DOHH2 (cell line): Measurements from ENCODE around the gene APBA2.

Experiments used
- H3F3A ChIP-seq: fragments of 200-600 bp; sonication (generic), shearing (Covaris generic); 2 replicates; pipeline ENCODE4 v1.6.0; 2016; ENCODE audit warnings: antibody characterized with exemption, mild to moderate bottlenecking; ENCODE audit not compliant: control insufficient read depth, insufficient read depth
- H3K27ac ChIP-seq: fragments of 200-600 bp; sonication (generic); 2 replicates; pipeline ENCODE4 v1.5.1; 2014; ENCODE audit warnings: low read depth, mild to moderate bottlenecking, low read length, moderate library complexity
- H3K27me3 ChIP-seq: fragments of 200-600 bp; sonication (generic); 2 replicates; pipeline ENCODE4 v1.6.1; 2014; ENCODE audit warnings: mild to moderate bottlenecking, low read length, mixed read lengths; ENCODE audit not compliant: control insufficient read depth
- H3K36me3 ChIP-seq: fragments of 200-600 bp; sonication (generic); 2 replicates; pipeline ENCODE4 v1.6.1; 2014; ENCODE audit warnings: mild to moderate bottlenecking, low read length, moderate library complexity, mixed read lengths; ENCODE audit not compliant: control insufficient read depth
- H3K4me1 ChIP-seq: fragments of 200-600 bp; sonication (generic); 2 replicates; pipeline ENCODE4 v1.6.1; 2014; ENCODE audit warnings: mild to moderate bottlenecking, low read length, mixed read lengths; ENCODE audit not compliant: control insufficient read depth
- H3K4me2 ChIP-seq: fragments of 200-600 bp; sonication (generic); 2 replicates; pipeline ENCODE4 v1.6.0; 2014; ENCODE audit warnings: mild to moderate bottlenecking, low read length, moderate library complexity
- H3K4me3 ChIP-seq: fragments of 200-600 bp; sonication (generic); 2 replicates; pipeline ENCODE4 v1.5.1; 2014; ENCODE audit warnings: mild to moderate bottlenecking, low read length, mixed read lengths
- H3K79me2 ChIP-seq: fragments of 200-600 bp; sonication (generic); 2 replicates; pipeline ENCODE4 v1.6.1; 2014; ENCODE audit warnings: mild to moderate bottlenecking, low read length, mixed read lengths; ENCODE audit not compliant: control insufficient read depth
- H3K9me2 ChIP-seq: fragments of 200-600 bp; sonication (generic); replicated peaks from 2 replicates; pipeline ENCODE4 v1.6.1; 2014; ENCODE audit warnings: mild to moderate bottlenecking, low read length, mixed read lengths; ENCODE audit not compliant: control insufficient read depth
- H3K9me3 ChIP-seq: fragments of 200-600 bp; sonication (generic); 2 replicates; pipeline ENCODE4 v1.6.1; 2014; ENCODE audit warnings: antibody characterized with exemption, low read length, mixed read lengths; ENCODE audit not compliant: control insufficient read depth, insufficient read depth
- H4K20me1 ChIP-seq: fragments of 200-600 bp; sonication (generic); 2 replicates; pipeline ENCODE4 v1.6.0; 2014; ENCODE audit warnings: low read depth, mild to moderate bottlenecking, antibody characterized with exemption, low read length, moderate library complexity; ENCODE audit not compliant: control insufficient read depth, insufficient read depth
- CTCF ChIP-seq: fragments of 200-600 bp; sonication (generic); IDR thresholded peaks from one replicate; pipeline ENCODE4 v1.5.1; 2014; ENCODE audit warnings: antibody characterized with exemption, mild to moderate bottlenecking, low read depth, low read length; ENCODE audit not compliant: poor library complexity, severe bottlenecking
- EZH2phosphoT487 ChIP-seq: fragments of 200-600 bp; sonication (generic); IDR thresholded peaks from 2 replicates; pipeline ENCODE4 v1.6.1; 2017; ENCODE audit warnings: borderline replicate concordance, mild to moderate bottlenecking, antibody characterized with exemption, low read length, moderate library complexity, mixed read lengths

The APBA2 gene

GRCh38 chr15:28935316-28935715 is 49.5 kb downstream of the APBA2 start:
- TF ChIP-seq EZH2phosphoT487 (no peak), CTCF (peak; percentile 68)
- Histone ChIP-seq H3K9me3 (no peaks in the 10 kb centered on the region), H3K79me2 (no peaks in the 10 kb centered on the region), H3K36me3 (no peaks in the 10 kb centered on the region), H3F3A (no peaks in the 10 kb centered on the region), H3K27me3 (no peaks in the 10 kb centered on the region), H3K4me1 (peaks cover 3% of the 10 kb centered on the region), H3K4me2 (no peak overlapping the region), H3K4me3 (no peak overlapping the region), H3K27ac (no peak overlapping the region), H3K9me2 (no peaks in the 10 kb centered on the region), H4K20me1 (no peaks in the 10 kb centered on the region)

- TF ChIP-seq CTCF, result no peak
- TF ChIP-seq EZH2phosphoT487, result no peak
- H4K20me1 ChIP-seq, result no peaks in the 10 kb centered on the region
- no peaks in the 10 kb centered on the region for H3K27me3 ChIP-seq
- H3K4me2 ChIP-seq, result no peak overlapping the region
- no peaks in the 10 kb centered on the region for H3K9me3 ChIP-seq
- H3F3A ChIP-seq, result no peaks in the 10 kb centered on the region
- no peak overlapping the region for H3K4me3 ChIP-seq
- H3K4me1 ChIP-seq, result peaks cover 3% of the 10 kb centered on the region
- no peaks in the 10 kb centered on the region for H3K36me3 ChIP-seq
- no peak overlapping the region for H3K27ac ChIP-seq
- no peaks in the 10 kb centered on the region for H3K9me2 ChIP-seq
- no peaks in the 10 kb centered on the region for H3K79me2 ChIP-seq
These were observed 50.3 kb downstream of the APBA2 start for GRCh38 chr15:28936081-28936480.

GRCh38 chr15:28936481-28936881 is 50.7 kb downstream of the APBA2 start:
- Histone ChIP-seq H3K27me3 (no peaks in the 10 kb centered on the region), H3K36me3 (no peaks in the 10 kb centered on the region), H3K27ac (no peak overlapping the region), H3K9me2 (no peaks in the 10 kb centered on the region), H4K20me1 (no peaks in the 10 kb centered on the region), H3K4me3 (no peak overlapping the region), H3K9me3 (no peaks in the 10 kb centered on the region), H3K79me2 (no peaks in the 10 kb centered on the region), H3F3A (no peaks in the 10 kb centered on the region), H3K4me1 (peaks cover 3% of the 10 kb centered on the region), H3K4me2 (no peak overlapping the region)
- TF ChIP-seq CTCF (no peak), EZH2phosphoT487 (no peak)

GRCh38 chr15:28937271-28937670 is 51.5 kb downstream of the APBA2 start:
- Histone ChIP-seq H3K4me1 (peaks cover 3% of the 10 kb centered on the region), H3K4me3 (no peak overlapping the region), H3F3A (no peaks in the 10 kb centered on the region), H3K27me3 (no peaks in the 10 kb centered on the region), H3K9me2 (no peaks in the 10 kb centered on the region), H4K20me1 (no peaks in the 10 kb centered on the region), H3K9me3 (no peaks in the 10 kb centered on the region), H3K27ac (no peak overlapping the region), H3K36me3 (no peaks in the 10 kb centered on the region), H3K4me2 (no peak overlapping the region), H3K79me2 (no peaks in the 10 kb centered on the region)
- TF ChIP-seq CTCF (no peak), EZH2phosphoT487 (no peak)
